Muscle of arm (tissue), 14 donors: ENCODE measurements around the gene DHCR24. TPM values are rescaled to one million over a fixed set of nuclear protein-coding genes. Genes with fewer than 3 reads are reported as not detected.
"Not testable (repeated sequence)": the region's sequence is repeated elsewhere in the genome, so short reads cannot be mapped to it uniquely, and the experiment has no call there.

ENCODE experiments used
- DNase-seq: peaks from one replicate; pipeline ENCODE4 v3.0.0-alpha.2; 2013
- long read RNA-seq, 11 donors: transcript quantifications; one replicate each; lab custom pipeline, GENCODE V29; 2026
- polyA plus RNA-seq, 12 donors: library from polyadenylated mRNA; unstranded; fragments of 120-200 nt; gene quantifications; one replicate each; pipeline ENCODE4 v1.2.1, GENCODE V29; 2013; ENCODE audit not compliant: insufficient read length in 12 of 12

Gene DHCR24
- polyA plus RNA-seq: 10 to 100 TPM in 11 of 12 donors, not detected in 1; 15.9 to 40.1 (median 28.4) TPM
- long read RNA-seq, donor 1, full-length matches to known transcripts: 6 of 12 reads
- long read RNA-seq, donor 1, partial matches to known transcripts: 6 of 12 reads
- long read RNA-seq, donor 1, other reads (novel, unspliced or antisense): 0 of 12 reads
- long read RNA-seq, donor 2, full-length matches to known transcripts: 12 of 17 reads
- long read RNA-seq, donor 2, partial matches to known transcripts: 5 of 17 reads
- long read RNA-seq, donor 2, other reads (novel, unspliced or antisense): 0 of 17 reads
- long read RNA-seq, donor 3, full-length matches to known transcripts: 2 of 2 reads
- long read RNA-seq, donor 3, partial matches to known transcripts: 0 of 2 reads
- long read RNA-seq, donor 3, other reads (novel, unspliced or antisense): 0 of 2 reads
- long read RNA-seq, donor 4, full-length matches to known transcripts: 4 of 4 reads
- long read RNA-seq, donor 4, partial matches to known transcripts: 0 of 4 reads
- long read RNA-seq, donor 4, other reads (novel, unspliced or antisense): 0 of 4 reads
- long read RNA-seq, donor 5, full-length matches to known transcripts: 5 of 5 reads
- long read RNA-seq, donor 5, partial matches to known transcripts: 0 of 5 reads
- long read RNA-seq, donor 5, other reads (novel, unspliced or antisense): 0 of 5 reads
- long read RNA-seq, donor 6, full-length matches to known transcripts: 2 of 2 reads
- long read RNA-seq, donor 6, partial matches to known transcripts: 0 of 2 reads
- long read RNA-seq, donor 6, other reads (novel, unspliced or antisense): 0 of 2 reads
- long read RNA-seq, donor 7, full-length matches to known transcripts: 2 of 2 reads
- long read RNA-seq, donor 7, partial matches to known transcripts: 0 of 2 reads
- long read RNA-seq, donor 7, other reads (novel, unspliced or antisense): 0 of 2 reads
- long read RNA-seq, donor 8, full-length matches to known transcripts: 7 of 7 reads
- long read RNA-seq, donor 8, partial matches to known transcripts: 0 of 7 reads
- long read RNA-seq, donor 8, other reads (novel, unspliced or antisense): 0 of 7 reads
- long read RNA-seq, donor 9, full-length matches to known transcripts: 2 of 2 reads
- long read RNA-seq, donor 9, partial matches to known transcripts: 0 of 2 reads
- long read RNA-seq, donor 9, other reads (novel, unspliced or antisense): 0 of 2 reads
- long read RNA-seq, donor 10, full-length matches to known transcripts: 7 of 7 reads
- long read RNA-seq, donor 10, partial matches to known transcripts: 0 of 7 reads
- long read RNA-seq, donor 10, other reads (novel, unspliced or antisense): 0 of 7 reads
- long read RNA-seq, donor 11, full-length matches to known transcripts: 4 of 4 reads
- long read RNA-seq, donor 11, partial matches to known transcripts: 0 of 4 reads
- long read RNA-seq, donor 11, other reads (novel, unspliced or antisense): 0 of 4 reads

- DNase-seq: peak; percentile 84
Measured at GRCh38 chr1:54886724-54887664, at the start of gene DHCR24. Gene DHCR24 (minus strand): TSS chr1:54887195. CDS start chr1:54887119, 76 bp downstream.

- DNase-seq: no peak
Measured at GRCh38 chr1:54936791-54937190, 49.8 kb upstream of the DHCR24 start.

- DNase-seq: peak; percentile 22
Measured at GRCh38 chr1:54934869-54935268, 47.9 kb upstream of the DHCR24 start.

GRCh38 chr1:54934081-54934480 is 47.1 kb upstream of the DHCR24 start:
- DNase-seq: not testable (repeated sequence)

GRCh38 chr1:54931275-54931840 is 44.4 kb upstream of the DHCR24 start:
- DNase-seq: peak; percentile 29

- DNase-seq: no peak
Measured at GRCh38 chr1:54929700-54930099, 42.7 kb upstream of the DHCR24 start.

- no peak for DNase-seq
Measured at GRCh38 chr1:54928327-54928726, 41.3 kb upstream of the DHCR24 start.

GRCh38 chr1:54927472-54928240 is 40.7 kb upstream of the DHCR24 start:
- peak; percentile 51 for DNase-seq

- DNase-seq: peak; percentile 14
Measured at GRCh38 chr1:54926970-54927369, 40.0 kb upstream of the DHCR24 start.

- no peak for DNase-seq
Measured at GRCh38 chr1:54922921-54923421, 36.0 kb upstream of the DHCR24 start.

- DNase-seq: no peak
Measured at GRCh38 chr1:54922040-54922761, 35.2 kb upstream of the DHCR24 start.

GRCh38 chr1:54919367-54920359 is 32.7 kb upstream of the DHCR24 start:
- no peak for DNase-seq

GRCh38 chr1:54911076-54911475 is 24.1 kb upstream of the DHCR24 start:
- not testable (repeated sequence) for DNase-seq

GRCh38 chr1:54906586-54906985 is 19.6 kb upstream of the DHCR24 start:
- DNase-seq: no peak

GRCh38 chr1:54904476-54905048 is 17.6 kb upstream of the DHCR24 start:
- no peak for DNase-seq

GRCh38 chr1:54894271-54894670 is 7.3 kb upstream of the DHCR24 start:
- no peak for DNase-seq
